HEK293 (cell line): Measurements from ENCODE around the gene MBD5.
A peak's percentile ranks its signal among the peaks of the same experiment; 100 is the strongest.

ENCODE experiments used
- CTCF ChIA-PET: fragments of 350-600 bp; formaldehyde crosslinking; extraction: SDS; loops from one replicate; lab custom pipeline; 2021; ENCODE audit warnings: antibody characterized with exemption; lab: Yijun Ruan, JAX
- POLR2A ChIA-PET: fragments of 300-600 bp; formaldehyde crosslinking; extraction: SDS; loops from one replicate; lab custom pipeline; 2020; ENCODE audit warnings: antibody characterized with exemption, inconsistent platforms; lab: Yijun Ruan, JAX
- H3K27ac ChIP-seq: fragments of 200-500 bp; sonication (Bioruptor generic); 2 replicates; pipeline ENCODE4 v1.5.1; 2014; ENCODE audit warnings: low read depth, low read length, control low read depth, inconsistent platforms; ENCODE audit errors: extremely low read depth
- H3K36me3 ChIP-seq, 2 experiments: fragments of 200-500 bp in 1 of 2; sonication (Bioruptor generic) in 1 of 2; 1 replicate in 1 of 2; 2 replicates in 1 of 2; pipeline ENCODE4 v1.5.1; 2014 to 2017; ENCODE audit warnings: inconsistent platforms in 2 of 2, low read length in 2 of 2; ENCODE audit not compliant: control insufficient read depth in 2 of 2, insufficient read depth in 1 of 2
- H3K4me1 ChIP-seq: fragments of 200-500 bp; sonication (Bioruptor generic); 2 replicates; pipeline ENCODE4 v1.5.1; 2014; ENCODE audit warnings: mild to moderate bottlenecking, low read length, inconsistent platforms; ENCODE audit not compliant: control insufficient read depth, insufficient read depth
- H3K4me3 ChIP-seq: 2 replicates; pipeline ENCODE4 v1.5.1; 2011; ENCODE audit warnings: low read depth, mild to moderate bottlenecking, control low read depth, low read length, moderate library complexity
- H3K9me3 ChIP-seq: fragments of 200-500 bp; sonication (Bioruptor generic); 2 replicates; pipeline ENCODE4 v1.5.1; 2014; ENCODE audit warnings: low read depth, low read length, inconsistent platforms; ENCODE audit not compliant: control insufficient read depth, insufficient read depth
- MZF1 ChIP-seq: fragments of 450-650 bp; formaldehyde crosslinking; IDR thresholded peaks from 2 replicates; pipeline ENCODE4 v1.5.1; 2017; ENCODE audit warnings: missing biosample characterization, missing genetic modification characterization, borderline replicate concordance
- OVOL3 ChIP-seq: fragments of 450-650 bp; formaldehyde crosslinking; IDR thresholded peaks from 2 replicates; pipeline ENCODE4 v1.5.1; 2016; ENCODE audit warnings: missing biosample characterization, missing genetic modification characterization
- REPIN1 ChIP-seq: fragments of 450-650 bp; formaldehyde crosslinking; IDR thresholded peaks from 2 replicates; pipeline ENCODE4 v1.5.1; 2017; ENCODE audit warnings: missing biosample characterization, missing genetic modification characterization, low read depth
- SETDB1 ChIP-seq: IDR thresholded peaks from one replicate; pipeline ENCODE4 v1.6.1; 2017; ENCODE audit warnings: mild to moderate bottlenecking, low read length, moderate library complexity, mixed read lengths; ENCODE audit not compliant: insufficient read length
- ZBTB17 ChIP-seq: fragments of 450-650 bp; formaldehyde crosslinking; IDR thresholded peaks from 2 replicates; pipeline ENCODE4 v1.5.1; 2016; ENCODE audit warnings: missing biosample characterization, missing genetic modification characterization
- ZBTB44 ChIP-seq: fragments of 450-650 bp; IDR thresholded peaks from 2 replicates; pipeline ENCODE4 v1.5.1; 2018; ENCODE audit warnings: missing biosample characterization, mild to moderate bottlenecking, missing genetic modification characterization
- ZBTB7A ChIP-seq: fragments of 450-650 bp; formaldehyde crosslinking; IDR thresholded peaks from 2 replicates; pipeline ENCODE4 v1.5.1; 2016; ENCODE audit warnings: low read depth, missing biosample characterization, missing genetic modification characterization
- ZFP3 ChIP-seq: fragments of 450-650 bp; formaldehyde crosslinking; IDR thresholded peaks from 2 replicates; pipeline ENCODE4 v1.5.1; 2016; ENCODE audit warnings: low read depth, missing biosample characterization, missing genetic modification characterization
- ZFP37 ChIP-seq: fragments of 450-650 bp; formaldehyde crosslinking; IDR thresholded peaks from 2 replicates; pipeline ENCODE4 v1.5.1; 2016; ENCODE audit warnings: missing biosample characterization, missing genetic modification characterization
- ZNF132 ChIP-seq: fragments of 450-650 bp; formaldehyde crosslinking; IDR thresholded peaks from 2 replicates; pipeline ENCODE4 v1.5.1; 2017; ENCODE audit warnings: missing biosample characterization, missing genetic modification characterization, borderline replicate concordance
- ZNF138 ChIP-seq: fragments of 450-650 bp; formaldehyde crosslinking; IDR thresholded peaks from 2 replicates; pipeline ENCODE4 v1.5.1; 2016; ENCODE audit warnings: missing biosample characterization, missing genetic modification characterization, borderline replicate concordance
- ZNF140 ChIP-seq: fragments of 450-650 bp; formaldehyde crosslinking; IDR thresholded peaks from 2 replicates; pipeline ENCODE4 v1.5.1; 2016; ENCODE audit warnings: missing biosample characterization, missing genetic modification characterization
- ZNF280C ChIP-seq: fragments of 450-650 bp; formaldehyde crosslinking; IDR thresholded peaks from 2 replicates; pipeline ENCODE4 v1.5.1; 2016; ENCODE audit warnings: missing biosample characterization, missing genetic modification characterization
- ZNF311 ChIP-seq: fragments of 450-650 bp; formaldehyde crosslinking; IDR thresholded peaks from 2 replicates; pipeline ENCODE4 v1.5.1; 2017; ENCODE audit warnings: missing biosample characterization, missing genetic modification characterization, borderline replicate concordance
- ZNF366 ChIP-seq: fragments of 450-650 bp; formaldehyde crosslinking; conservative IDR thresholded peaks from 2 replicates; pipeline ENCODE4 v1.5.1; 2016; ENCODE audit warnings: missing biosample characterization, missing genetic modification characterization
- ZNF48 ChIP-seq: fragments of 450-650 bp; formaldehyde crosslinking; IDR thresholded peaks from 2 replicates; pipeline ENCODE4 v1.5.1; 2016; ENCODE audit warnings: missing biosample characterization, missing genetic modification characterization
- ZNF626 ChIP-seq: fragments of 450-650 bp; sonication (Bioruptor Pico); formaldehyde crosslinking; IDR thresholded peaks from 2 replicates; pipeline ENCODE4 v1.5.1; 2018; ENCODE audit warnings: missing biosample characterization, missing genetic modification characterization, inconsistent platforms
- ZNF654 ChIP-seq: fragments of 450-650 bp; formaldehyde crosslinking; IDR thresholded peaks from 2 replicates; pipeline ENCODE4 v1.5.1; 2016; ENCODE audit warnings: low read depth, missing biosample characterization, missing genetic modification characterization
- ZNF670 ChIP-seq: fragments of 450-650 bp; formaldehyde crosslinking; IDR thresholded peaks from 2 replicates; pipeline ENCODE4 v1.5.1; 2016; ENCODE audit warnings: missing biosample characterization, missing genetic modification characterization, low read depth
- ZNF701 ChIP-seq: fragments of 450-650 bp; formaldehyde crosslinking; IDR thresholded peaks from 2 replicates; pipeline ENCODE4 v1.5.1; 2016; ENCODE audit warnings: missing biosample characterization, missing genetic modification characterization
- ZNF76 ChIP-seq: fragments of 450-650 bp; formaldehyde crosslinking; IDR thresholded peaks from 2 replicates; pipeline ENCODE4; 2016; ENCODE audit warnings: low read depth, missing biosample characterization, missing genetic modification characterization, borderline replicate concordance
- ZNF768 ChIP-seq: fragments of 450-650 bp; formaldehyde crosslinking; IDR thresholded peaks from 2 replicates; pipeline ENCODE4 v1.5.1; 2018; ENCODE audit warnings: missing biosample characterization, mild to moderate bottlenecking, missing genetic modification characterization
- TF ChIP-seq, protein P1 (sequence below): fragments of 450-650 bp; formaldehyde crosslinking; IDR thresholded peaks from 2 replicates; pipeline ENCODE4 v1.5.1; 2017; ENCODE audit warnings: missing biosample characterization, missing genetic modification characterization

MBD5 gene

GRCh38 chr2:148237911-148238310 is 217.0 kb downstream of the MBD5 start:
- CTCF ChIA-PET, result no interaction called here

GRCh38 chr2:148238561-148238960 is 217.7 kb downstream of the MBD5 start:
- TF ChIP-seq ZNF670 (tag by site-specific recombination), result no peak
- TF ChIP-seq REPIN1 (tag by site-specific recombination), result no peak
- no peak for TF ChIP-seq ZNF654 (tag by site-specific recombination)
- TF ChIP-seq, all 188 proteins: peak for 0
- ChIA-PET CTCF (no interaction called here), POLR2A (no interaction called here)
- Histone ChIP-seq H3K27ac (no peak overlapping the region), H3K4me1 (no peaks in the 10 kb centered on the region), H3K9me3 (no peaks in the 10 kb centered on the region), H3K36me3 (peaks cover 3 to 19% of the 10 kb centered on the region in 2 experiments; a peak in 2 of 3 replicates), H3K4me3 (no peak overlapping the region)

More at GRCh38 chr2:148237911-148238310, 217.0 kb downstream of the MBD5 start:
- Histone ChIP-seq H3K4me3 (no peak overlapping the region), H3K9me3 (no peaks in the 10 kb centered on the region), H3K4me1 (no peaks in the 10 kb centered on the region), H3K27ac (no peak overlapping the region)
- POLR2A ChIA-PET, result no interaction called here
- no peak for TF ChIP-seq ZNF768 (tag by site-specific recombination)
- TF ChIP-seq ZBTB17 (tag by site-specific recombination), result no peak
- no peak for TF ChIP-seq ZNF138 (tag by site-specific recombination)
- TF ChIP-seq REPIN1 (tag by site-specific recombination), result no peak
- TF ChIP-seq ZNF366 (tag by site-specific recombination), result no peak
- no peak for TF ChIP-seq ZNF76 (tag by site-specific recombination)
- TF ChIP-seq ZNF626 (tag by site-specific recombination), result no peak
- TF ChIP-seq ZFP37 (tag by site-specific recombination), result no peak
- TF ChIP-seq MZF1, result no peak
- no peak for TF ChIP-seq ZFP3 (tag by site-specific recombination)
- no peak for TF ChIP-seq ZNF311 (tag by site-specific recombination)
- TF ChIP-seq ZNF132 (tag by site-specific recombination), result no peak
- TF ChIP-seq, all 188 proteins: peak for 0
- H3K36me3 ChIP-seq, result peaks cover 3 to 19% of the 10 kb centered on the region in 2 experiments

- Histone ChIP-seq H3K27ac (no peak overlapping the region), H3K4me1 (no peaks in the 10 kb centered on the region), H3K9me3 (no peaks in the 10 kb centered on the region), H3K4me3 (no peak overlapping the region), H3K36me3 (peaks cover under 1 to 19% of the 10 kb centered on the region in 2 experiments; a peak in 2 of 3 replicates)
- POLR2A ChIA-PET, result no interaction called here
- CTCF ChIA-PET, result no interaction called here
- TF ChIP-seq ZBTB44 (tag by site-specific recombination) (no peak), OVOL3 (no peak), ZNF140 (tag by site-specific recombination) (no peak), ZNF701 (tag by site-specific recombination) (no peak), SETDB1 (peak; percentile 57), ZNF280C (tag by site-specific recombination) (no peak), ZNF48 (no peak), ZBTB7A (tag by site-specific recombination) (no peak)
- TF ChIP-seq, protein P1, sequence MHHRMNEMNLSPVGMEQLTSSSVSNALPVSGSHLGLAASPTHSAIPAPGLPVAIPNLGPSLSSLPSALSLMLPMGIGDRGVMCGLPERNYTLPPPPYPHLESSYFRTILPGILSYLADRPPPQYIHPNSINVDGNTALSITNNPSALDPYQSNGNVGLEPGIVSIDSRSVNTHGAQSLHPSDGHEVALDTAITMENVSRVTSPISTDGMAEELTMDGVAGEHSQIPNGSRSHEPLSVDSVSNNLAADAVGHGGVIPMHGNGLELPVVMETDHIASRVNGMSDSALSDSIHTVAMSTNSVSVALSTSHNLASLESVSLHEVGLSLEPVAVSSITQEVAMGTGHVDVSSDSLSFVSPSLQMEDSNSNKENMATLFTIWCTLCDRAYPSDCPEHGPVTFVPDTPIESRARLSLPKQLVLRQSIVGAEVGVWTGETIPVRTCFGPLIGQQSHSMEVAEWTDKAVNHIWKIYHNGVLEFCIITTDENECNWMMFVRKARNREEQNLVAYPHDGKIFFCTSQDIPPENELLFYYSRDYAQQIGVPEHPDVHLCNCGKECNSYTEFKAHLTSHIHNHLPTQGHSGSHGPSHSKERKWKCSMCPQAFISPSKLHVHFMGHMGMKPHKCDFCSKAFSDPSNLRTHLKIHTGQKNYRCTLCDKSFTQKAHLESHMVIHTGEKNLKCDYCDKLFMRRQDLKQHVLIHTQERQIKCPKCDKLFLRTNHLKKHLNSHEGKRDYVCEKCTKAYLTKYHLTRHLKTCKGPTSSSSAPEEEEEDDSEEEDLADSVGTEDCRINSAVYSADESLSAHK (tag by site-specific recombination), result no peak
Observed at GRCh38 chr2:148240838-148241237, 219.9 kb downstream of the MBD5 start.
